HG02678 (cell line): ENCODE data around the gene ZNF500.

Experiments used
- ATAC-seq: cut with Tn5 transposase; IDR thresholded peaks from one replicate; pipeline ENCODE4 v1.9.1; 2021; ENCODE audit warnings: mild to moderate bottlenecking, moderate library complexity; ENCODE audit not compliant: unreplicated experiment

ZNF500 gene

DNA sequence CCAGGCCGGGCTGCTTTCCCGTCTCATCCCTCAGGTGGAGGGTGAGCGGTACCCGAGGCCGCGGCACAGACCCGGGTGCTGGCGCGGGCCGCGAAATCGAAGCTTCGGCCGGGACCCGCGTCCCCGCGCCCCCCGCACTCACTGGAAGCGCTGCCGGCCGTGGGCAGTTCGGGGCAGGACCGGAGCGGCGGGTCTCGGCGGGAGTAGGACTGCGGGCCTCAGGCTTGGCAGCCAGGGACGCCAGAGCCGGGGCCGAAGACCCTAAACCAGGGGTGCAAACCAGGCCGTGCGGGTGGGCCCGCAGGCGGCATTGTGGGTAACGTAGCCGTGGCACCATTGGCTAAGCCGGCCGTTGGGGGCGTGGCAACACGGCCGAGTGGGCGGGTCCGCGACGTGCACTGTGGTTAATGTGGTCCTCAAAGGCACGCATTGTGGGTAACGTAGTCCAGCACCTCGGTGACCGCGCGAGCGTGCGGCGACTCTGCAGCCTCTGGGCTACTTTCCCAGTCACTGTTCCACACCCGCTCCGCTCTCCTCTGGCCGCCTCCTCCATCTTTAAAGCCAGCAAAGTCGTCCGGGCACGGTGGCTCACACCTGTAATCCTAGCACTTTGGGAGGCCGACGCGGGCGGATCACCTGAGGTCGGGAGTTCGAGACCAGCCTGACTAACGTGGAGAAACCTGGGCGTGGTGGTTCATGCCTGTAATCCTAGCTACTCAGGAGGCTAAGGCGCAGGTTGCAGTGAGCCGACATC is at the start of gene ZNF500:
ZNF500 (minus strand) TSS at position 288 of the 754 bp plus-strand sequence. CDS start 1,184 bp downstream, outside the sequence.
- ATAC-seq, result peak; percentile 84

- ATAC-seq, result no peak
These were observed 47.7 kb upstream of the ZNF500 start for GRCh38 chr16:4814542-4815173.

DNA sequence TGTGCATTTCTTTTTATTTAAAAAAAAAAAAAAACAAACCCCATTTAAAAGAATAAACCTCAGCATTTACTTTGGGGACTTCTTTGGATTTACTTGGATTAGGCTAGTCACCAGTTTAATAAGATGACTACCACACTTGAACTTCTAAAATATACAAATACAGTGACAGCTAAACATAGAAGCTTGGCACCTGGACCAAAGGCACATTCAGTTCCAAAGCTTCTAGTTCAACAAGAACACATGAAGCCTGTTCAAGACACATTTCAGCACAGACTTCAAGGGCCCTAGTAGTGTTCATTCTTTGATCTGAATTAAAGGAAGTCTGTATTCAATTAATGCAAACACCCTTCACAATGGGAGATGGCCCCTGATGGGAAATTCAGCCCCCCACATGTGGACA is 47.1 kb upstream of the ZNF500 start:
- ATAC-seq, result no peak

DNA sequence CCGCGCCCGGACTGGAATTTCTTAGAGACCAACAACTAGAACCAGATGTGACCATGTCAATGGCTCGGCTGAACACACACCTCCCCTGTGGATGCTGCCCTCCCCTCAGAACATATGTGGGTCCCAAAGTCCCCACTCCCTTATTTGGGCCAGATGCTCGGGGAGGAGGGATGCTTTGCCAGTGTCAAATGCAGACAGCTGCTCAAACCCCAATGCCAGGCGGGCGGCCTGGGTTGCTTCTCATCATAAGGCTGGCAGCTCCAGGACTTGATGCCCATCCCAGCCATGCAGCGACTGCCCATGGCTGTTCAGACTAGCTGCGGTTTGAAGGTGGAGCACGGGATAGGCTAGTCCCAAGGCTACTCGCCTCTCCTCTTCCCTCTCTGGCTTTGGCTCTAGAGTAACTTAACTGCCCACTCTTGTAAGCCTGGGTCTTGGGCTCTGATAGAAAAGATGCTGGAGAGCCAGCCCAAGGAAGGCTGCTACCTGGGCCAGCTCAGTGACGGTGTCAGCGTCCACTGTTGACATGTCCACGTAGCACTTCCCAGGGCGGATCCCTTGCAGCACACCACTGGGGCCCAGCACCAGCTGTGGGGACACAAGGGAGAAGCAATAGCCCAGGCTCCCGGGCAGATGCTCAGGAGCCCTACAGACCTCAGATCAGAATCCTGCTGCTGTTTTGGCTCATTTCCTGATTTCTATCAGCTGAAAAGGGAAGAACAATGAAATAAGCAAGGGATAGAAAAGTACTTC is 46.5 kb upstream of the ZNF500 start:
- ATAC-seq, result no peak

DNA sequence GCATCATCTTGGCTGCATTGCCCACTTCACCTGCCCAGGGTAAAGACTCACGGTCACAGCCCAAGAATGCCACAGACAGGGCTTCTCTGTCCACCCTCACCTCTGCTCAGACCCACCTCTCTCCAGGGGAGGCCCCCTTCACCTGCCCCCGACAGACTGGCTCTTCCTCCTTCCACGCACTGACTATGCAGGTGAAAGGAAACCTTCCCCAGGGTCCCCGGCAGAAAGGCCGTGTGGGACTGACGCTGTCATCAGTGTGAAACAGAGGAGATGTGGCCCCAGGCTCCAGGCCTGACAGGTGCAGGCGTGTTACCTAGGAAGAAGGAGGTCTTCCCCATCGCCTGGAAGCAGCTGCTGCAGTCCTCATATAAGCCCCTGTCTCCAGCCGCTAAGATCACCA is 44.8 kb upstream of the ZNF500 start:
- ATAC-seq, result no peak

- no peak for ATAC-seq
These were observed 44.3 kb upstream of the ZNF500 start for GRCh38 chr16:4811242-4811641.

- ATAC-seq, result no peak
These were observed 39.3 kb upstream of the ZNF500 start for GRCh38 chr16:4806280-4806679.

- ATAC-seq, result no peak
These were observed 38.3 kb upstream of the ZNF500 start for GRCh38 chr16:4805231-4805630.

- no peak for ATAC-seq
These were observed 37.2 kb upstream of the ZNF500 start for GRCh38 chr16:4803898-4804762.

GRCh38 chr16:4803401-4803844 is 36.5 kb upstream of the ZNF500 start:
- no peak for ATAC-seq

DNA sequence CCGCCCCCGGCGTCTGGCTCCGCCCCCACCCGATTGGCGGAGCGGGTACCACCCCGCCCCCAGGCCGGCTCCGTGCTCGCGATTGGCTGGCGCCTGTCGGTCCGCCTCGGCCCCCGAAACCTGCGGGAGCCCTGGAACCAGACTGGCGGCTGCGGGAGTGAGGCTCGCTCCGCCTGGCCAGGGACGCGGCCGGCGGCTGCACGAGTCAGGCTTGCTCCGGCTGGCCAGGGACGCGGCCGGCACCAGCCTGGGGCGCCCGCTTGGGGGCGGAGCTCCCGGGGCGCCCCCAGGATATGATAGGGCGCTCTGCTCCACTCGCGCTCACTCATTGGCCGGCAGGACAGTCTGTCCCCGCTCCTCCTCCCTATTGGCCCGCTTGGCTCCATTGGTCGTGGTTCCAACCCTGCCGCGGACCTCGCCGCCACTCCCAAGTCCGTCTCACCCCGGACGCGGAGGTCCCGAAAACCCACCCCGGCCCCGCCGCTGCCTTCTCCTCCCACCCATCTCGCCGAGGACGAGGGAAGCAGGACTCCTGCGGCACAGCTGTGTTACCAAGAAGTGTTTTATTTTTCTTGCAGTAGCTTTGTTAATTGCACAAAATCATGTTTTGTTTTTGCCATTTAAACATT is 35.8 kb upstream of the ZNF500 start:
- ATAC-seq, result peak; percentile 92

GRCh38 chr16:4801962-4802658 is 35.1 kb upstream of the ZNF500 start, which contains the start of gene ROGDI:
Gene ROGDI, minus strand, starts transcription at chr16:4802633. Its CDS starts 62 bp downstream, at chr16:4802571.
- peak; percentile 58 for ATAC-seq

GRCh38 chr16:4801051-4801961 is 34.3 kb upstream of the ZNF500 start:
- no peak for ATAC-seq

DNA sequence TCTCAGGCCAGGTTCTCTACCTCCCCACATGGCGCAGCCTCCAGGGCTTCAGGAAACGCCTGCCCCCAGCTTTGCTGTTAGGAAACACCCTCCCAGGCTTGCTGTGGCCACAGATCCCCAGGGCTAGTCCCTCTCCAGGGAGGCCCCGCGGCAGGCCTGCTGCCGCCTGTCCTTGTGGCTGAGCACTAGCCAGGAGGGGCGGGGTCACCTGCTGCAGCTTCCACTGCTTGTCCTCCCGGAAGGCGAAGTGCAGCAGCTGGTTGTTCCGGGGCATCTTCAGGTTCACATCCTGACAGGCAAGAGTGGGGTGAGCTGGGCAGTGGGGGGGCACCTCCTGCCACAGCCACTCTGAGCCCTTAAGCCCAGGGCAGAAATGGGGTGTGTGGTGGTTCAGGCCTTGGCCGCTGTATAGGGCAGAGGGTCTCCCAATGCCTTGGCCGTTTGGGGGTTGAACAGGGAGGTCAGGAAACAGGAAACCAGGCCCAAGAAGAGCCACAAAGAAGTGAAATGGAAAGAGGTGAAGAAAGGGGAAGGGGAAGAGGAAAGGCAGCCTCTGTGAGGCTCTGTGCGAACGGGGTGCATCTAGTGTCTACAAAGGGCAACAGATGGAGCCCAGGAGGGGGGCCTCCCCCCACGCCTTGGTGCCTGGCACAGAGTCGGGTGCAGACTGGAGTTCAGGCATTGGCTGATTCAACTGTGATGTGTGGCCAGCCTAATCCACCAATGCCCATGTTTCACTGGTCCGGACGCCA is 33.5 kb upstream of the ZNF500 start:
- no peak for ATAC-seq

GRCh38 chr16:4799171-4799855 is 32.4 kb upstream of the ZNF500 start:
- no peak for ATAC-seq

GRCh38 chr16:4798456-4798855 is 31.5 kb upstream of the ZNF500 start:
- ATAC-seq, result no peak

DNA sequence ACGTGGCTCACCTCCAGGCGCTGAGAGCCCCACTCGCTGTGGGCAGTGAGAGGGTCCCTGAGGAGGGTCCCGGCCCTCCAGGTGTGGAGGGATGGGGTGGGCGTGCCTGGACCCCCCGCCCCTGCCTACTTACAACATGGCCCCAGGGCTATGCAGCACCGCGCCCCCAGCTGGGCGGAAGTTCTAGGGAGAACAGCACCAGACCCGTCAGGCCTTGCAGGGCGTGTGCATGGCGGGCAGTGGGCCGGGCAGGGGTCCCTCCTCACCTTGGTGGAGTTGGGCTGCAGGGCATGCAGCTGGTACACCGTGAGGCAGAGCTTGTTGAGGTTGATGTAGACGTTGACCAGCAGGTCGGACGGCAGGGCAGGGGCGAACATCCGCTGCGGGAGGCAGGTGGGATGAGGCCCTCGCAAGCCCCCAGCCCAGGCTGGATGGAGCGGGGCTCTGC is 30.9 kb upstream of the ZNF500 start:
- no peak for ATAC-seq
